Liver (tissue), 9 donors: ENCODE results near the gene TEDC1. TPM values are rescaled to one million over a fixed set of nuclear protein-coding genes. Genes with fewer than 3 reads are reported as not detected.

ENCODE experiments used
- DNase-seq: peaks from one replicate; pipeline ENCODE4 v3.0.0-alpha.2; 2017; ENCODE audit warnings: low spot score
- H3K27ac ChIP-seq, 2 donors: one replicate each; pipeline ENCODE4 v1.7.0; 2013; ENCODE audit warnings: inconsistent platforms in 2 of 2, low read length in 2 of 2, control low read depth in 1 of 2, low read depth in 1 of 2, mild to moderate bottlenecking in 1 of 2
- H3K27me3 ChIP-seq, 4 donors: one replicate each; pipeline versions ENCODE4 v1.6.1 to v1.7.0; 2013; ENCODE audit warnings: low read length in 3 of 4, inconsistent platforms in 1 of 4, mild to moderate bottlenecking in 1 of 4, moderate library complexity in 1 of 4; ENCODE audit not compliant: control insufficient read depth in 4 of 4, insufficient read depth in 4 of 4
- H3K36me3 ChIP-seq, 4 donors: one replicate each; pipeline versions ENCODE4 v1.6.1 to v1.7.0; 2013; ENCODE audit warnings: low read length in 3 of 4, mild to moderate bottlenecking in 3 of 4, low read depth in 1 of 4, moderate library complexity in 1 of 4; ENCODE audit not compliant: control insufficient read depth in 4 of 4, insufficient read depth in 3 of 4
- H3K4me1 ChIP-seq, 4 donors: one replicate each; pipeline versions ENCODE4 v1.6.1 to v1.7.0; 2013; ENCODE audit warnings: low read length in 3 of 4, mild to moderate bottlenecking in 3 of 4, moderate library complexity in 1 of 4; ENCODE audit not compliant: control insufficient read depth in 4 of 4, insufficient read depth in 4 of 4
- H3K4me3 ChIP-seq, 3 donors: one replicate each; pipeline versions ENCODE4 v1.6.1 to v1.7.0; 2013; ENCODE audit warnings: low read length in 3 of 3, control low read depth in 1 of 3, low read depth in 1 of 3, mild to moderate bottlenecking in 1 of 3
- H3K9ac ChIP-seq, 2 donors: one replicate each; pipeline ENCODE4 v1.7.0; 2013; ENCODE audit warnings: low read length in 2 of 2, mild to moderate bottlenecking in 2 of 2, moderate library complexity in 2 of 2, control low read depth in 1 of 2, low read depth in 1 of 2
- H3K9me3 ChIP-seq, 4 donors: one replicate each; pipeline versions ENCODE4 v1.6.1 to v1.7.0; 2013; ENCODE audit warnings: low read length in 3 of 4; ENCODE audit not compliant: control insufficient read depth in 4 of 4
- EGR1 ChIP-seq, 2 donors: IDR thresholded peaks; 2 replicates each; pipeline ENCODE4 v1.6.1; 2016 to 2018; ENCODE audit warnings: antibody characterized with exemption in 2 of 2, low read depth in 2 of 2
- FOXA1 ChIP-seq: IDR thresholded peaks from 2 replicates; pipeline ENCODE4 v1.6.1; 2016; ENCODE audit warnings: antibody characterized with exemption
- FOXA2 ChIP-seq: IDR thresholded peaks from 2 replicates; pipeline ENCODE4 v1.6.1; 2016; ENCODE audit warnings: antibody characterized with exemption
- GABPA ChIP-seq, 2 donors: IDR thresholded peaks in 1 of 2; conservative IDR thresholded peaks in 1 of 2; 2 replicates each; pipeline ENCODE4 v1.6.1; 2016; ENCODE audit warnings: antibody characterized with exemption in 2 of 2, mild to moderate bottlenecking in 1 of 2, moderate library complexity in 1 of 2
- HNF4A ChIP-seq, 2 donors: conservative IDR thresholded peaks; 2 replicates each; pipeline ENCODE4 v1.6.1; 2016; ENCODE audit warnings: antibody characterized with exemption in 2 of 2, mild to moderate bottlenecking in 2 of 2
- HNF4G ChIP-seq: IDR thresholded peaks from 2 replicates; pipeline ENCODE4 v1.6.1; 2016; ENCODE audit warnings: antibody characterized with exemption
- JUND ChIP-seq, 2 donors: IDR thresholded peaks; 2 replicates each; pipeline ENCODE4 v1.6.1; 2016; ENCODE audit warnings: antibody characterized with exemption in 2 of 2
- NR2F2 ChIP-seq: IDR thresholded peaks from 2 replicates; pipeline ENCODE4 v1.6.1; 2016; ENCODE audit warnings: antibody characterized with exemption
- RXRA ChIP-seq, 2 donors: IDR thresholded peaks; 2 replicates each; pipeline ENCODE4 v1.6.1; 2017 to 2018; ENCODE audit warnings: antibody characterized with exemption in 2 of 2, mild to moderate bottlenecking in 1 of 2
- SP1 ChIP-seq: IDR thresholded peaks from 2 replicates; pipeline ENCODE4 v1.6.1; 2018; ENCODE audit warnings: antibody characterized with exemption, mild to moderate bottlenecking
- YY1 ChIP-seq: IDR thresholded peaks from 2 replicates; pipeline ENCODE4 v1.6.1; 2016; ENCODE audit warnings: antibody characterized with exemption, mild to moderate bottlenecking
- WGBS: extraction: QIAGEN DNeasy Blood & Tissue Kit; methylation state at CpG from one replicate; pipeline ENCODE4 v1.1.7; 2013; 5-methylcytosine and 5-hydroxymethylcytosine counted together
- polyA plus RNA-seq, 2 donors: library from polyadenylated mRNA; stranded (reverse) in 1 of 2; unstranded in 1 of 2; fragments of 200-250 nt in 1 of 2; fragments of >200 nt in 1 of 2; fragmentation: Nextera tagmentation in 1 of 2; extraction: Ambion mirVana in 1 of 2; gene quantifications; one replicate each; pipeline versions ENCODE4 v1.2.1 to v1.2.3, GENCODE V29; 2013 to 2015
- total RNA-seq, 2 donors: library from RNA; depleted of rRNA; stranded (reverse); fragments of >200 nt; gene quantifications; one replicate each; pipeline ENCODE4 v1.2.3, GENCODE V29; 2014
- TF ChIP-seq, protein P1 (sequence below): IDR thresholded peaks from 2 replicates; pipeline ENCODE4 v1.6.1; 2016; ENCODE audit warnings: antibody characterized with exemption
- TF ChIP-seq, protein P2 (sequence below): IDR thresholded peaks from 2 replicates; pipeline ENCODE4 v1.6.1; 2016; ENCODE audit warnings: antibody characterized with exemption
- TF ChIP-seq, protein P3 (sequence below): fragments of 150-350 bp; IDR thresholded peaks from 2 replicates; pipeline ENCODE4 v1.5.1; 2017; ENCODE audit warnings: improper control_type of control experiment, low read depth, low read length; ENCODE audit not compliant: missing input control
- TF ChIP-seq, protein P4 (sequence below): IDR thresholded peaks from 2 replicates; pipeline ENCODE4 v1.6.1; 2016; ENCODE audit warnings: antibody characterized with exemption, mild to moderate bottlenecking
- donor health status: healthy.
- donor health status: healthy.
- donor health status: healthy.
- donor health status: healthy.
- donor health status: healthy.

TEDC1 gene
- total and polyA plus RNA-seq, 4 donors, result 0.97 to 7.5 (median 3.2) TPM

DNA sequence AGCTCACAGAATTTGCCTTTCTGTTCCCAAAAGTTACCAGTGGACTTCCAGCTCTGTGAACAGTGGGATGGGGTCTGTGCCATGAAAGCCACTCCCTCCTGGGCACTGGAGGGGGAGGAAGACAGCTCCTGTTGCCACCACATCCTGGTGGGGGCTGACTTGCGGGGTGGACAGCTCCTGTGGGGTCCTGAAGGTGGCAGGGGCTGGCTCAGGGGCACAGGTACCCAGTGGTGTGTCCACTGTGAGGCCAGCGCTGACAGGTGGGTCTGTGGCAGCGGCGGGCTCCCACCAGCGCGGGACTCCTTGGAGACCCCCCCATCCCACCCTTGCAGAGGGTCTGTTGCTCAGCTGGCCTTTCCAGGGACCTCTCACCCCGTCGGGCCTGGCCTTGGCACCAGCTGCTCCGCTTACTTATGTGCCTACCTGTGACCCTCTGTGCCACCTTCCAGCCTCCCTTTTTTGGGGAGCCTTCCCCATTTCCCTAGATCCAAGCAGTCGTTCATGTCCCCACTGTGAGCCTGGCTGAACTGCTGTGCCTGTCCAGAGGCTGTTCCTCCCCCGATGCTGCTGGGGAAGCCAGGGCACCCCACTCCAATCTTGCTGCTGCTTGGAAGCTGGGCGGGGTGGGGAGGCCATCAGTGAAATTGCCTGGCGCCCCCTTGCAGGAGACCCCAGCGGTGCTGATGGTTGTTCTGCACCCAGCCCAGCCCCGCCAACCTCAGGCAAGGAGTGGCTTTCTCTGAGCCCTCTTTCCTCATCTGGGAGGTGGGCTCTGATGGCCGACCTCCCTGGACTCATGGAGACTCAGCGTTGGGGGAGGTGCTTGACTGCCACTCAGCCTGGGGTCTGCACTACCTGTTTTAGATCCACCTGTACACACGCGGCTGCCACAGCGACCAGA, 2.2 kb downstream of the TEDC1 start (continued):
- TF ChIP-seq GABPA (IDR thresholded peaks at IDR 0.05 in 1 of 2, conservative IDR thresholded peaks at IDR 0.05 in 1 of 2) (no peak), RXRA (IDR thresholded peaks at IDR 0.05) (no peak), FOXA1 (no peak)

DNA sequence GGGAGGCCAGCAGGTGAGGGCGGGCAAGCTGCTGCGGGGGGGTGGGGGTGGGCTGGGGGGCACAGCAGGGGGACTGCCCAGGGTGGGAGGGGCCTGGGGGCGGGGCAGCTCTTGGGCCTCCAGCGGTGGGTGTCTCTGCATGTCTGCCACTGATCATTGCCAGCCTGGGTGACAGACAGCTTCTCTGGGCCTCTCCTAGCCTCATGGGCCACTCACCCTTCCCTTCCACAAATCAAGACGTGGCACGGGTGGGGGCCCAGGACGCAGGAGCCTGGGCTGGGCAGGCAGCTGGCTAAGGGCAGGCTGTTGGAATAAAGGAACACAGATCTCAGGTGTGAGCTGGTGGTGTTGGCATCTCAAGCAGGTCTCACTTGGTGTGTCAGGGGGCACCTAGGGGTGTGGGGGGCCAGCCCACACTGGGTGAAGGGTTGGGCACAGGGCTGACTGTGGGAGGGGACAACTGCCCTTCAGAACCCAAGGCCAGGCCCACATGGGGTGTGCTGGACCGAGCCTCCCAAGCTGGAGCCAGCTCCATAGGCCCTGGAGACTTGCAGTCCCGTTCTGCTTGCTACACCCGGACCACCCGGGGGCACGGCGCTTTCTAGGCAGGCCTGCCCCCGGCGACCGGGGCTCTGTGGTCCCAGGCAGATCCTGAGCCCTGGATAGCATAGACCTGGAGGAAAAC, 3.0 kb downstream of the TEDC1 start:
- DNase-seq, result no peak
- Histone ChIP-seq H3K9me3 (no peaks in the 10 kb centered on the region), H3K27ac (no peak overlapping the region), H3K27me3 (no peaks in the 10 kb centered on the region), H3K4me1 (peaks cover 17 to 88% (median 65%) of the 10 kb centered on the region in 4 donors), H3K36me3 (no peaks in the 10 kb centered on the region), H3K9ac (no peak overlapping the region), H3K4me3 (no peak overlapping the region)
- 93% methylated on average over 16 of the region's 16 CpGs for WGBS
- TF ChIP-seq, protein P1, sequence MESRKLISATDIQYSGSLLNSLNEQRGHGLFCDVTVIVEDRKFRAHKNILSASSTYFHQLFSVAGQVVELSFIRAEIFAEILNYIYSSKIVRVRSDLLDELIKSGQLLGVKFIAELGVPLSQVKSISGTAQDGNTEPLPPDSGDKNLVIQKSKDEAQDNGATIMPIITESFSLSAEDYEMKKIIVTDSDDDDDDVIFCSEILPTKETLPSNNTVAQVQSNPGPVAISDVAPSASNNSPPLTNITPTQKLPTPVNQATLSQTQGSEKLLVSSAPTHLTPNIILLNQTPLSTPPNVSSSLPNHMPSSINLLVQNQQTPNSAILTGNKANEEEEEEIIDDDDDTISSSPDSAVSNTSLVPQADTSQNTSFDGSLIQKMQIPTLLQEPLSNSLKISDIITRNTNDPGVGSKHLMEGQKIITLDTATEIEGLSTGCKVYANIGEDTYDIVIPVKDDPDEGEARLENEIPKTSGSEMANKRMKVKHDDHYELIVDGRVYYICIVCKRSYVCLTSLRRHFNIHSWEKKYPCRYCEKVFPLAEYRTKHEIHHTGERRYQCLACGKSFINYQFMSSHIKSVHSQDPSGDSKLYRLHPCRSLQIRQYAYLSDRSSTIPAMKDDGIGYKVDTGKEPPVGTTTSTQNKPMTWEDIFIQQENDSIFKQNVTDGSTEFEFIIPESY, result no peak
- TF ChIP-seq SP1, result no peak
- TF ChIP-seq EGR1 (IDR thresholded peaks at IDR 0.05; ENCODE audit: low read depth in 2 of 2), result no peak
- TF ChIP-seq HNF4A (conservative IDR thresholded peaks at IDR 0.05), result no peak
- no peak for TF ChIP-seq NR2F2
- TF ChIP-seq, protein P2, sequence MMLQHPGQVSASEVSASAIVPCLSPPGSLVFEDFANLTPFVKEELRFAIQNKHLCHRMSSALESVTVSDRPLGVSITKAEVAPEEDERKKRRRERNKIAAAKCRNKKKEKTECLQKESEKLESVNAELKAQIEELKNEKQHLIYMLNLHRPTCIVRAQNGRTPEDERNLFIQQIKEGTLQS, result no peak
- TF ChIP-seq HNF4G, result no peak
- TF ChIP-seq, protein P3, sequence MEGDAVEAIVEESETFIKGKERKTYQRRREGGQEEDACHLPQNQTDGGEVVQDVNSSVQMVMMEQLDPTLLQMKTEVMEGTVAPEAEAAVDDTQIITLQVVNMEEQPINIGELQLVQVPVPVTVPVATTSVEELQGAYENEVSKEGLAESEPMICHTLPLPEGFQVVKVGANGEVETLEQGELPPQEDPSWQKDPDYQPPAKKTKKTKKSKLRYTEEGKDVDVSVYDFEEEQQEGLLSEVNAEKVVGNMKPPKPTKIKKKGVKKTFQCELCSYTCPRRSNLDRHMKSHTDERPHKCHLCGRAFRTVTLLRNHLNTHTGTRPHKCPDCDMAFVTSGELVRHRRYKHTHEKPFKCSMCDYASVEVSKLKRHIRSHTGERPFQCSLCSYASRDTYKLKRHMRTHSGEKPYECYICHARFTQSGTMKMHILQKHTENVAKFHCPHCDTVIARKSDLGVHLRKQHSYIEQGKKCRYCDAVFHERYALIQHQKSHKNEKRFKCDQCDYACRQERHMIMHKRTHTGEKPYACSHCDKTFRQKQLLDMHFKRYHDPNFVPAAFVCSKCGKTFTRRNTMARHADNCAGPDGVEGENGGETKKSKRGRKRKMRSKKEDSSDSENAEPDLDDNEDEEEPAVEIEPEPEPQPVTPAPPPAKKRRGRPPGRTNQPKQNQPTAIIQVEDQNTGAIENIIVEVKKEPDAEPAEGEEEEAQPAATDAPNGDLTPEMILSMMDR, result no peak
- TF ChIP-seq, protein P4, sequence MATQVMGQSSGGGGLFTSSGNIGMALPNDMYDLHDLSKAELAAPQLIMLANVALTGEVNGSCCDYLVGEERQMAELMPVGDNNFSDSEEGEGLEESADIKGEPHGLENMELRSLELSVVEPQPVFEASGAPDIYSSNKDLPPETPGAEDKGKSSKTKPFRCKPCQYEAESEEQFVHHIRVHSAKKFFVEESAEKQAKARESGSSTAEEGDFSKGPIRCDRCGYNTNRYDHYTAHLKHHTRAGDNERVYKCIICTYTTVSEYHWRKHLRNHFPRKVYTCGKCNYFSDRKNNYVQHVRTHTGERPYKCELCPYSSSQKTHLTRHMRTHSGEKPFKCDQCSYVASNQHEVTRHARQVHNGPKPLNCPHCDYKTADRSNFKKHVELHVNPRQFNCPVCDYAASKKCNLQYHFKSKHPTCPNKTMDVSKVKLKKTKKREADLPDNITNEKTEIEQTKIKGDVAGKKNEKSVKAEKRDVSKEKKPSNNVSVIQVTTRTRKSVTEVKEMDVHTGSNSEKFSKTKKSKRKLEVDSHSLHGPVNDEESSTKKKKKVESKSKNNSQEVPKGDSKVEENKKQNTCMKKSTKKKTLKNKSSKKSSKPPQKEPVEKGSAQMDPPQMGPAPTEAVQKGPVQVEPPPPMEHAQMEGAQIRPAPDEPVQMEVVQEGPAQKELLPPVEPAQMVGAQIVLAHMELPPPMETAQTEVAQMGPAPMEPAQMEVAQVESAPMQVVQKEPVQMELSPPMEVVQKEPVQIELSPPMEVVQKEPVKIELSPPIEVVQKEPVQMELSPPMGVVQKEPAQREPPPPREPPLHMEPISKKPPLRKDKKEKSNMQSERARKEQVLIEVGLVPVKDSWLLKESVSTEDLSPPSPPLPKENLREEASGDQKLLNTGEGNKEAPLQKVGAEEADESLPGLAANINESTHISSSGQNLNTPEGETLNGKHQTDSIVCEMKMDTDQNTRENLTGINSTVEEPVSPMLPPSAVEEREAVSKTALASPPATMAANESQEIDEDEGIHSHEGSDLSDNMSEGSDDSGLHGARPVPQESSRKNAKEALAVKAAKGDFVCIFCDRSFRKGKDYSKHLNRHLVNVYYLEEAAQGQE, result no peak
- TF ChIP-seq JUND (IDR thresholded peaks at IDR 0.05), result no peak
- TF ChIP-seq FOXA2, result no peak
- no peak for TF ChIP-seq YY1
